Chondrocyte (in vitro differentiated cells): ENCODE measurements around the gene TMEM63A. TPM values are rescaled to one million over a fixed set of nuclear protein-coding genes. Genes with fewer than 3 reads are reported as not detected.

Experiments
- DNase-seq: peaks from one replicate; pipeline ENCODE4 v3.0.0; 2021; ENCODE audit warnings: mixed read lengths, low spot score
- H3K27ac Mint-ChIP-seq: one replicate; pipeline ENCODE4 v1.8.0; 2021; ENCODE audit warnings: mild to moderate bottlenecking, moderate library complexity, mixed read lengths; ENCODE audit not compliant: unreplicated experiment
- H3K27me3 Mint-ChIP-seq: 2 replicates; pipeline ENCODE4 v1.8.0; 2021; ENCODE audit warnings: low read depth, mixed read lengths
- H3K36me3 Mint-ChIP-seq: 2 replicates; pipeline ENCODE4 v1.8.0; 2021; ENCODE audit warnings: low read depth, mixed read lengths
- H3K4me1 Mint-ChIP-seq: 2 replicates; pipeline ENCODE4 v1.8.0; 2021; ENCODE audit warnings: low read depth, mild to moderate bottlenecking, mixed read lengths
- H3K4me3 Mint-ChIP-seq: one replicate; pipeline ENCODE4 v1.8.0; 2021; ENCODE audit warnings: mild to moderate bottlenecking, moderate library complexity, mixed read lengths; ENCODE audit not compliant: unreplicated experiment
- H3K9me3 Mint-ChIP-seq: 2 replicates; pipeline ENCODE4 v1.8.0; 2021; ENCODE audit warnings: low read depth, mixed read lengths
- CTCF ChIP-seq: fragments of 200-600 bp; sonication (generic); IDR thresholded peaks from 2 replicates; pipeline ENCODE4 v1.5.0; 2021; ENCODE audit warnings: antibody characterized with exemption, mild to moderate bottlenecking, moderate library complexity
- total RNA-seq: library from RNA; stranded (reverse); gene quantifications from 3 replicates; pipeline ENCODE4 v1.2.1, GENCODE V29; 2021

The TMEM63A gene
- total RNA-seq, 1 donor from 2014 or later: 50.3 TPM

GRCh38 chr1:225834417-225835329 lies 47.5 kb downstream of the TMEM63A start:
- no peaks in the 10 kb centered on the region for H3K27me3 Mint-ChIP-seq
- H3K27ac Mint-ChIP-seq: peak overlapping the region; percentile 91
- H3K4me1 Mint-ChIP-seq: peaks cover 20% of the 10 kb centered on the region
- DNase-seq: no peak
- peaks cover 15% of the 10 kb centered on the region for H3K36me3 Mint-ChIP-seq
- H3K9me3 Mint-ChIP-seq: no peaks in the 10 kb centered on the region
- TF ChIP-seq CTCF: no peak
- H3K4me3 Mint-ChIP-seq: no peak overlapping the region

GRCh38 chr1:225830841-225831240 lies 51.3 kb downstream of the TMEM63A start:
- DNase-seq: no peak
- H3K36me3 Mint-ChIP-seq: peaks cover 18% of the 10 kb centered on the region
- no peaks in the 10 kb centered on the region for H3K9me3 Mint-ChIP-seq
- no peak for TF ChIP-seq CTCF
- H3K27ac Mint-ChIP-seq: no peak overlapping the region
- H3K27me3 Mint-ChIP-seq: no peaks in the 10 kb centered on the region
- no peak overlapping the region for H3K4me3 Mint-ChIP-seq
- peaks cover 15% of the 10 kb centered on the region for H3K4me1 Mint-ChIP-seq

GRCh38 chr1:225828706-225829345 lies 53.4 kb downstream of the TMEM63A start:
- H3K36me3 Mint-ChIP-seq: peaks cover 18% of the 10 kb centered on the region
- no peak for DNase-seq
- no peaks in the 10 kb centered on the region for H3K4me1 Mint-ChIP-seq
- no peak overlapping the region for H3K27ac Mint-ChIP-seq
- no peak for TF ChIP-seq CTCF
- H3K9me3 Mint-ChIP-seq: no peaks in the 10 kb centered on the region
- H3K27me3 Mint-ChIP-seq: no peaks in the 10 kb centered on the region
- H3K4me3 Mint-ChIP-seq: no peak overlapping the region

- no peaks in the 10 kb centered on the region for H3K27me3 Mint-ChIP-seq
- no peaks in the 10 kb centered on the region for H3K4me1 Mint-ChIP-seq
- H3K27ac Mint-ChIP-seq: no peak overlapping the region
- no peak for TF ChIP-seq CTCF
- no peak for DNase-seq
- H3K36me3 Mint-ChIP-seq: peaks cover 13% of the 10 kb centered on the region
- H3K4me3 Mint-ChIP-seq: no peak overlapping the region
- H3K9me3 Mint-ChIP-seq: no peaks in the 10 kb centered on the region
Observed at GRCh38 chr1:225827076-225827475, 55.1 kb downstream of the TMEM63A start.

- no peak for DNase-seq
- peaks cover 5% of the 10 kb centered on the region for H3K36me3 Mint-ChIP-seq
- no peak for TF ChIP-seq CTCF
- H3K4me3 Mint-ChIP-seq: no peak overlapping the region
- no peaks in the 10 kb centered on the region for H3K9me3 Mint-ChIP-seq
- H3K4me1 Mint-ChIP-seq: peaks cover 2% of the 10 kb centered on the region
- no peaks in the 10 kb centered on the region for H3K27me3 Mint-ChIP-seq
- H3K27ac Mint-ChIP-seq: no peak overlapping the region
Observed at GRCh38 chr1:225825607-225826007, 56.6 kb downstream of the TMEM63A start.
